Astrocyte (in vitro differentiated cells and primary cell): Measurements from ENCODE around the gene ZNF860. TPM values are rescaled to one million over a fixed set of nuclear protein-coding genes. Genes with fewer than 3 reads are reported as not detected.

ENCODE experiments used
- DNase-seq: peaks from one replicate; pipeline ENCODE4 v3.0.0-alpha.2; 2010; ENCODE audit warnings: low read depth
- FAIRE-seq: peaks from 2 replicates; lab custom pipeline; 2011; peaks lifted over from hg19 to GRCh38; lab: Jason Lieb, UNC
- H2AFZ ChIP-seq: 2 replicates; pipeline ENCODE4 v1.6.0; 2012; ENCODE audit warnings: low read depth, low read length, inconsistent platforms
- H3K27ac ChIP-seq: 2 replicates; pipeline ENCODE4 v1.5.1; 2011; ENCODE audit warnings: low read depth, low read length, inconsistent platforms
- H3K27me3 ChIP-seq: 2 replicates; pipeline ENCODE4 v1.6.0; 2011; ENCODE audit warnings: low read length, inconsistent platforms; ENCODE audit not compliant: insufficient read depth
- H3K36me3 ChIP-seq: 2 replicates; pipeline ENCODE4 v1.5.1; 2011; ENCODE audit warnings: low read length, inconsistent platforms; ENCODE audit not compliant: insufficient read depth
- H3K4me1 ChIP-seq: 2 replicates; pipeline ENCODE4 v1.5.1; 2011; ENCODE audit warnings: low read length, inconsistent platforms; ENCODE audit not compliant: insufficient read depth
- H3K4me2 ChIP-seq: 2 replicates; pipeline ENCODE4 v1.6.0; 2012; ENCODE audit warnings: low read length, inconsistent platforms
- H3K4me3 ChIP-seq: 2 replicates; pipeline ENCODE4 v1.5.1; 2011; ENCODE audit warnings: low read depth, mild to moderate bottlenecking, low read length, inconsistent platforms; ENCODE audit not compliant: insufficient read depth
- H3K79me2 ChIP-seq: 2 replicates; pipeline ENCODE4 v1.6.0; 2012; ENCODE audit warnings: mild to moderate bottlenecking, low read length, inconsistent platforms; ENCODE audit not compliant: insufficient read depth
- H3K9ac ChIP-seq: 2 replicates; pipeline ENCODE4 v1.6.0; 2012; ENCODE audit warnings: mild to moderate bottlenecking, low read length, inconsistent platforms
- H3K9me3 ChIP-seq: 2 replicates; pipeline ENCODE4 v1.5.1; 2012; ENCODE audit warnings: low read depth, mild to moderate bottlenecking, low read length, inconsistent platforms; ENCODE audit not compliant: insufficient read depth
- H4K20me1 ChIP-seq: 2 replicates; pipeline ENCODE4 v1.6.0; 2012; ENCODE audit warnings: low read length, inconsistent platforms; ENCODE audit not compliant: insufficient read depth
- H3K27ac Mint-ChIP-seq: one replicate; pipeline ENCODE4 v1.8.0; 2021; ENCODE audit warnings: mild to moderate bottlenecking, mixed read lengths; ENCODE audit not compliant: unreplicated experiment
- H3K27me3 Mint-ChIP-seq: one replicate; pipeline ENCODE4 v1.8.0; 2021; ENCODE audit warnings: low read depth, mixed read lengths; ENCODE audit not compliant: unreplicated experiment
- H3K36me3 Mint-ChIP-seq: one replicate; pipeline ENCODE4 v1.8.0; 2021; ENCODE audit warnings: low read depth, mixed read lengths; ENCODE audit not compliant: unreplicated experiment
- H3K4me1 Mint-ChIP-seq: one replicate; pipeline ENCODE4 v1.8.0; 2021; ENCODE audit warnings: low read depth, mixed read lengths; ENCODE audit not compliant: unreplicated experiment
- H3K4me3 Mint-ChIP-seq: one replicate; pipeline ENCODE4 v1.8.0; 2021; ENCODE audit warnings: mild to moderate bottlenecking, moderate library complexity, mixed read lengths; ENCODE audit not compliant: unreplicated experiment
- H3K9me3 Mint-ChIP-seq: one replicate; pipeline ENCODE4 v1.8.0; 2021; ENCODE audit warnings: mild to moderate bottlenecking, mixed read lengths; ENCODE audit not compliant: unreplicated experiment
- EZH2 ChIP-seq: IDR thresholded peaks from 2 replicates; pipeline ENCODE4 v1.6.1; 2012; ENCODE audit warnings: mild to moderate bottlenecking, low read length, inconsistent platforms; ENCODE audit not compliant: insufficient read depth
- total RNA-seq: library from RNA; stranded (reverse); gene quantifications from 2 replicates; pipeline ENCODE4 v1.2.1, GENCODE V29; 2021
- TF ChIP-seq, protein P1 (sequence below): IDR thresholded peaks from 2 replicates; pipeline ENCODE4 v1.5.1; 2011; ENCODE audit warnings: low read depth, mild to moderate bottlenecking, inconsistent platforms, low read length, moderate library complexity; ENCODE audit not compliant: insufficient read depth

The ZNF860 gene
- total RNA-seq, 1 donor from 2014 or later = 3.7 TPM

DNA sequence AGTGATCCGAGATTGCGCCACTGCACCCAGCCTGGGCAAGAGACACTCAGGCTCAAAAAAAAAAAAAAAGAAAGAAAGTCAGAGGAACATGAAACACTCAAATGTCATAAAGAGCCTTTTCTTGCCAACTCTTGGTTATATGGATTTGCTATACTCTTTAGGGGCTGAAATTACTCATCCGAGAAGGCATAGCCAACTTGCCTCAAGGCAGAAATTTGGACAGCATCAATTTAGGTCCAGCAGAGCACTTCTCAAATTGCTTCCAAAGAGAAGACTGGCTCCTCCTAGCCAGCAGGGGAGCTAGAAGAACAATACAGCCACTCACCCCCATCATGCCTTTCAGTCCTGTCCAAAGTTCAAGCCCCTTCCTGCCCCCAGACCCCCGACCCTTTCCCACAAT, 44.3 kb upstream of the ZNF860 start:
- peaks cover 28% of the 10 kb centered on the region for H4K20me1 ChIP-seq
- FAIRE-seq (no peak), DNase-seq (no peak)
- H3K4me3 ChIP-seq = no peak overlapping the region
- Mint-ChIP-seq H3K9me3 (no peaks in the 10 kb centered on the region), H3K27ac (no peak overlapping the region), H3K27me3 (no peaks in the 10 kb centered on the region), H3K36me3 (no peaks in the 10 kb centered on the region), H3K4me1 (peaks cover 35% of the 10 kb centered on the region), H3K4me3 (no peak overlapping the region)
- no peaks in the 10 kb centered on the region for H3K36me3 ChIP-seq
- no peaks in the 10 kb centered on the region for H3K4me1 ChIP-seq
- no peak overlapping the region for H3K4me2 ChIP-seq
- TF ChIP-seq, protein P1, sequence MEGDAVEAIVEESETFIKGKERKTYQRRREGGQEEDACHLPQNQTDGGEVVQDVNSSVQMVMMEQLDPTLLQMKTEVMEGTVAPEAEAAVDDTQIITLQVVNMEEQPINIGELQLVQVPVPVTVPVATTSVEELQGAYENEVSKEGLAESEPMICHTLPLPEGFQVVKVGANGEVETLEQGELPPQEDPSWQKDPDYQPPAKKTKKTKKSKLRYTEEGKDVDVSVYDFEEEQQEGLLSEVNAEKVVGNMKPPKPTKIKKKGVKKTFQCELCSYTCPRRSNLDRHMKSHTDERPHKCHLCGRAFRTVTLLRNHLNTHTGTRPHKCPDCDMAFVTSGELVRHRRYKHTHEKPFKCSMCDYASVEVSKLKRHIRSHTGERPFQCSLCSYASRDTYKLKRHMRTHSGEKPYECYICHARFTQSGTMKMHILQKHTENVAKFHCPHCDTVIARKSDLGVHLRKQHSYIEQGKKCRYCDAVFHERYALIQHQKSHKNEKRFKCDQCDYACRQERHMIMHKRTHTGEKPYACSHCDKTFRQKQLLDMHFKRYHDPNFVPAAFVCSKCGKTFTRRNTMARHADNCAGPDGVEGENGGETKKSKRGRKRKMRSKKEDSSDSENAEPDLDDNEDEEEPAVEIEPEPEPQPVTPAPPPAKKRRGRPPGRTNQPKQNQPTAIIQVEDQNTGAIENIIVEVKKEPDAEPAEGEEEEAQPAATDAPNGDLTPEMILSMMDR = no peak
- TF ChIP-seq EZH2 = no peak
- no peaks in the 10 kb centered on the region for H3K27me3 ChIP-seq
- H3K79me2 ChIP-seq = peaks cover 10% of the 10 kb centered on the region
- no peak overlapping the region for H3K9ac ChIP-seq
- no peaks in the 10 kb centered on the region for H3K9me3 ChIP-seq
- no peak overlapping the region for H2AFZ ChIP-seq
- H3K27ac ChIP-seq = no peak overlapping the region

DNA sequence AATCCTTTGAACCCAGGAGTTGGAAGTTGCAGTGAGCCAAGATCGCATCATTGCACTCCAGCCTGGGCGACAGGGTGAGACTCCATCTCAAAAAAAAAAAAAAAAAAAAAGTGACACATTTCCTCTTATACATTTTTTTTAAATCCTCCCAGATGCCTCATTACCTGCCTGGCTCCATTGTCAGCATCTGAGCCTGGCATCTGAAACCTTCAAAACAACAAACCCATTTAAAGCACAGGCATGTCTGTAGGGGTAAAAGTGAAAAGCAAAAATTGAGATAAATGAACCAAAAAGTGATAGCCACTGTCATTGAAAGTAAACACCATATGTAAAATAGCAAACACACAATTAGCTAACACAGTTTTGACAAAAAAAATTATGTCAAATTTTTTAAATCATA, 39.1 kb upstream of the ZNF860 start:
- no peak overlapping the region for H3K4me2 ChIP-seq
- no peaks in the 10 kb centered on the region for H3K9me3 Mint-ChIP-seq
- no peak for DNase-seq
- H4K20me1 ChIP-seq = peaks cover 41% of the 10 kb centered on the region
- no peak overlapping the region for H3K4me3 ChIP-seq
- no peaks in the 10 kb centered on the region for H3K27me3 Mint-ChIP-seq
- no peak overlapping the region for H3K9ac ChIP-seq
- H3K27ac Mint-ChIP-seq = no peak overlapping the region
- no peak overlapping the region for H3K4me3 Mint-ChIP-seq
- H2AFZ ChIP-seq = no peak overlapping the region
- peaks cover 22% of the 10 kb centered on the region for H3K79me2 ChIP-seq
- H3K36me3 Mint-ChIP-seq = no peaks in the 10 kb centered on the region
- H3K27ac ChIP-seq = no peak overlapping the region
- FAIRE-seq = no peak
- no peaks in the 10 kb centered on the region for H3K4me1 ChIP-seq
- no peaks in the 10 kb centered on the region for H3K36me3 ChIP-seq
- H3K27me3 ChIP-seq = no peaks in the 10 kb centered on the region
- H3K4me1 Mint-ChIP-seq = peaks cover 16% of the 10 kb centered on the region
- H3K9me3 ChIP-seq = no peaks in the 10 kb centered on the region
- no peak for TF ChIP-seq EZH2
- TF ChIP-seq, protein P1 = no peak

DNA sequence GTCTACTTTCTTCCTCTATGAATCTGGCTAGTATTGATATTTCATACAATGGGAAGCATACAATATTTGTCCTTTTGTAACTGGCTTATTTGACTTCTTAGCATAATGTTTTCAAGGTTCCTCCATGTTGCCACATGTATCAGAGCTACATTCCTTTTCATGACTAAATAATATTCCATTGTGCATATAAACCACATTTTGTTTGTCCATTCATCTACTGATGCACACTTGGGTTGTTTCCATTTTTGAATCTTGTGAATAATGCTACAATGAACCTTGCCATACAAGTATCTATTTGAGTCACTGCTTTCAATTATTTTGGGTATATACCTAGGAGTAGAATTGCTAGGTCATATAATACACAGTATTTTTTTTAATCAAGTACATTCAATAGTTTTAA, 38.5 kb upstream of the ZNF860 start:
- Mint-ChIP-seq H3K36me3 (no peaks in the 10 kb centered on the region), H3K4me3 (no peak overlapping the region), H3K4me1 (peaks cover 16% of the 10 kb centered on the region), H3K27ac (no peak overlapping the region), H3K9me3 (no peaks in the 10 kb centered on the region), H3K27me3 (no peaks in the 10 kb centered on the region)
- H3K4me3 ChIP-seq = no peak overlapping the region
- H3K9ac ChIP-seq = no peak overlapping the region
- no peaks in the 10 kb centered on the region for H3K4me1 ChIP-seq
- H3K27me3 ChIP-seq = no peaks in the 10 kb centered on the region
- H3K27ac ChIP-seq = no peak overlapping the region
- no peak for TF ChIP-seq EZH2
- TF ChIP-seq, protein P1 = no peak
- H3K36me3 ChIP-seq = no peaks in the 10 kb centered on the region
- no peaks in the 10 kb centered on the region for H3K9me3 ChIP-seq
- FAIRE-seq (no peak), DNase-seq (no peak)
- H4K20me1 ChIP-seq = peaks cover 39% of the 10 kb centered on the region
- H2AFZ ChIP-seq = no peak overlapping the region
- H3K79me2 ChIP-seq = peaks cover 22% of the 10 kb centered on the region
- H3K4me2 ChIP-seq = no peak overlapping the region
